ENCODE data around the gene PEDS1. TPM values are rescaled to one million over a fixed set of nuclear protein-coding genes. Genes with fewer than 3 reads are reported as not detected.
"Not testable (repeated sequence)": the region's sequence is repeated elsewhere in the genome, so short reads cannot be mapped to it uniquely, and the experiment has no call there.

Gene PEDS1
- total RNA-seq (10 to 100 TPM; 17.6 to 20.0 (median 18.3) TPM), total RNA-seq (7.8 to 31.9 (median 21.1) reads per million in 29 experiments)
- 15.6 TPM for total RNA-seq (2013)

GRCh38 chr20:50153500-50154377, at the start of gene PEDS1:
Gene PEDS1, minus strand, starts transcription at chr20:50153723. Its CDS starts 86 bp downstream, at chr20:50153637.
- ATAC-seq (replicated peaks in 1 of 4) (peak; percentile 97 to 98 (median 98)), DNase-seq (peak; percentile 45 to 90 (median 71))
- Histone ChIP-seq H3K4me1 (ENCODE audit: control insufficient read depth in 1 of 2, extremely low read depth in 1 of 2, insufficient read depth in 2 of 2, low read length in 2 of 2) (peaks cover 20 to 53% of the 10 kb centered on the region in 2 experiments), H3K27ac (ENCODE audit: low read length) (peak within 1 kb of the TSS; percentile 78), H3K36me3 (ENCODE audit: control insufficient read depth in 2 of 2, extremely low read depth in 1 of 2, insufficient read depth in 1 of 2, low read length in 1 of 2) (peaks cover 6 to 9% of the 10 kb centered on the region in 2 donors), H3K4me3 (ENCODE audit: control insufficient read depth in 1 of 2, extremely low read depth in 1 of 2, low read length in 1 of 2) (peak within 1 kb of the TSS; percentile 89 to 95), H3K9me3 (no peaks in the 10 kb centered on the region), H3K27me3 (replicated peaks in 1 of 2; ENCODE audit: control insufficient read depth in 2 of 2, extremely low read depth in 1 of 2, insufficient read depth in 2 of 2, low read length in 1 of 2) (no peaks in the 10 kb centered on the region)
- Mint-ChIP-seq H3K9me3 (no peaks in the 10 kb centered on the region), H3K27me3 (no peaks in the 10 kb centered on the region), H3K4me3 (peak within 1 kb of the TSS; percentile 85 to 89 (median 87)), H3K4me1 (peaks cover 41 to 51% (median 42%) of the 10 kb centered on the region in 3 donors), H3K27ac (peak within 1 kb of the TSS; percentile 89 to 95), H3K36me3 (peaks cover 3% of the 10 kb centered on the region)
- WGBS (ENCODE audit: insufficient coverage) = under 1% methylated on average over 96 of the region's 99 CpGs
- POLR2A ChIA-PET = interaction anchor here (0.5 to 1.3 kb wide), 8 partner anchors 25 to 774 kb away, joined by 3 to 6 read pairs (median 4); no protein-coding TSS in a partner anchor
- CTCF ChIA-PET = interaction anchor here (0.6 to 2.9 kb wide), 10 partner anchors 10 to 172 kb away, joined by 3 to 20 read pairs (median 5); partner anchors contain the start of gene UBE2V1 (in 1 of the 2)

- peak in 1 of 4 experiments; percentile 55 for ATAC-seq (replicated peaks in 1 of 4)
- POLR2A ChIA-PET = no interaction called here
Observed at GRCh38 chr20:50202677-50203076, 49.2 kb upstream of the PEDS1 start.

DNA sequence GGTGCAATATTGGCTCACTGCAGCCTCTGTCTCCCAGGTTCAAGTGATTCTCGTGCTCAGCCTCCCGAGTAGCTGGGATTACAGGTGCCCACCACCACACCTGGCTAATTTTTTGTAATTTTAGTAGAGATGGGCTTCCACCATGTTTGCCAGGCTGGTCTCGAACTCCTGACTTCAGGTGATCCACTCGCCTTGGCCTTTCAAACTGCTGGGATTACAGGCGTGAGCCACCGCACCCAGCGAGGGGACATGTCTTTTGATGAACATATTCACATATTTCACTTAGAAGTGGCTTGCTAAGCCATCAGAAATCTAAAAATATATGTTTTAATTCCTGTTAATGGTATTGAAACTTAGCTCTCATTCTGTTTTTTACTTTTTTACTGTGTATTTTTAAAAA, 48.2 kb upstream of the PEDS1 start:
- H3K9me3 Mint-ChIP-seq = peaks cover 5 to 16% (median 7%) of the 10 kb centered on the region in 3 donors
- H3K4me3 ChIP-seq (ENCODE audit: control insufficient read depth in 1 of 2, extremely low read depth in 1 of 2, low read length in 1 of 2); H3K4me1 Mint-ChIP-seq; H3K36me3 ChIP-seq (ENCODE audit: control insufficient read depth in 2 of 2, extremely low read depth in 1 of 2, insufficient read depth in 1 of 2, low read length in 1 of 2); H3K4me1 ChIP-seq (ENCODE audit: control insufficient read depth in 1 of 2, extremely low read depth in 1 of 2, insufficient read depth in 2 of 2, low read length in 2 of 2); H3K9me3 ChIP-seq; H3K36me3 Mint-ChIP-seq; H3K27me3 Mint-ChIP-seq; H3K27ac ChIP-seq (ENCODE audit: low read length); H3K27ac Mint-ChIP-seq; H3K4me3 Mint-ChIP-seq; ATAC-seq (replicated peaks in 1 of 4); DNase-seq; H3K27me3 ChIP-seq (replicated peaks in 1 of 2; ENCODE audit: control insufficient read depth in 2 of 2, extremely low read depth in 1 of 2, insufficient read depth in 2 of 2, low read length in 1 of 2); POLR2A ChIA-PET: not testable (repeated sequence)
- CTCF ChIA-PET = interaction anchor here in 1 of 2 donors (0.7 kb wide), 1 partner anchor 24 kb away, joined by 3 read pairs; no protein-coding TSS in a partner anchor
- 94% methylated on average over 2 of the region's 7 CpGs for WGBS (ENCODE audit: insufficient coverage)

More at GRCh38 chr20:50202677-50203076, 49.2 kb upstream of the PEDS1 start:
- Histone ChIP-seq H3K27me3 (replicated peaks in 1 of 2; ENCODE audit: control insufficient read depth in 2 of 2, extremely low read depth in 1 of 2, insufficient read depth in 2 of 2, low read length in 1 of 2) (no peaks in the 10 kb centered on the region), H3K4me3 (ENCODE audit: control insufficient read depth in 1 of 2, extremely low read depth in 1 of 2, low read length in 1 of 2) (no peak overlapping the region), H3K27ac (ENCODE audit: low read length) (no peak overlapping the region), H3K36me3 (ENCODE audit: control insufficient read depth in 2 of 2, extremely low read depth in 1 of 2, insufficient read depth in 1 of 2, low read length in 1 of 2) (no peaks in the 10 kb centered on the region), H3K9me3 (no peaks in the 10 kb centered on the region), H3K4me1 (ENCODE audit: control insufficient read depth in 1 of 2, extremely low read depth in 1 of 2, insufficient read depth in 2 of 2, low read length in 2 of 2) (no peaks in the 10 kb centered on the region)
- no peak overlapping the region for H3K27ac Mint-ChIP-seq
- no peak for DNase-seq
- H3K36me3 Mint-ChIP-seq = peaks cover 4% of the 10 kb centered on the region
- CTCF ChIA-PET = no interaction called here
- 8% methylated on average over 2 of the region's 5 CpGs for WGBS (ENCODE audit: insufficient coverage)
- no peaks in the 10 kb centered on the region for H3K4me1 Mint-ChIP-seq
- peaks cover 5 to 16% (median 7%) of the 10 kb centered on the region in 3 donors for H3K9me3 Mint-ChIP-seq
- no peaks in the 10 kb centered on the region for H3K27me3 Mint-ChIP-seq
- no peak overlapping the region for H3K4me3 Mint-ChIP-seq

DNA sequence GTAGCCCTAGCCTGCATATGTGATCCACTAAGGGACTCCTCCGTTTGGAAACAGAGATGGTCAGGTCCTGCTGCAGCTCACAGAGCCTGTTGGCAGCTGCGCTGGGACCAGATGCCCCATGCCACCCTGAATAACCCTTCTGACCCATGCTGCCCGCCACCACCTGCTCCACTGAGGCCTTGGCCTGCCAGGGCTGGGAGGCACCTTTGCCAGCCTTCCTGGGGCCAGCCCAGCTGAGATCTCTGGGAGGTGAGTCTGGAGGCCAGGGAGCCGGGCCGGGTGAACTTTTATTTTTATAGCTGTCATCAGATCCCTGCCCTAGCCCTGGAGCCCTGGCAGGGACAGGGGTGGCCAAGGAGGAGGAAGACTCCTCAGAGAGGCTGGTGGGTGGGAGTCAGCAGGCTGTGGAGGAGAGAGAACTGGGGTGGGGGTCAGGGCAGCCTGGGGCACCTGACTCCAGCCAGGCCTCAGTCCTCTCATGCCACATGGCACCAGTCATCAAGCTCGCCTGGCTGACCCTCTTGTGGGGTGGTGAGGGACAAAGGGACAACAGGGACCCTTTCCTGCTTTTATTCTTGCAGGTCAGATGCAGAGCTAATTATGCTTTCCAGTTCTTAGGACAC, 47.1 kb upstream of the PEDS1 start:
- no peak for DNase-seq
- Histone ChIP-seq H3K27me3 (replicated peaks in 1 of 2; ENCODE audit: control insufficient read depth in 2 of 2, extremely low read depth in 1 of 2, insufficient read depth in 2 of 2, low read length in 1 of 2) (no peaks in the 10 kb centered on the region), H3K4me1 (ENCODE audit: control insufficient read depth in 1 of 2, extremely low read depth in 1 of 2, insufficient read depth in 2 of 2, low read length in 2 of 2) (no peaks in the 10 kb centered on the region), H3K9me3 (no peaks in the 10 kb centered on the region), H3K36me3 (ENCODE audit: control insufficient read depth in 2 of 2, extremely low read depth in 1 of 2, insufficient read depth in 1 of 2, low read length in 1 of 2) (no peaks in the 10 kb centered on the region), H3K4me3 (ENCODE audit: control insufficient read depth in 1 of 2, extremely low read depth in 1 of 2, low read length in 1 of 2) (no peak overlapping the region), H3K27ac (ENCODE audit: low read length) (no peak overlapping the region)
- peaks cover 5 to 16% (median 7%) of the 10 kb centered on the region in 3 donors for H3K9me3 Mint-ChIP-seq
- peaks cover 0 to 5% (median 0%) of the 10 kb centered on the region in 3 donors for H3K4me1 Mint-ChIP-seq
- peaks cover 4% of the 10 kb centered on the region for H3K36me3 Mint-ChIP-seq
- CTCF ChIA-PET = interaction anchor here (0.6 to 0.7 kb wide), 2 partner anchors 23 to 43 kb away, joined by 3 to 5 read pairs; no protein-coding TSS in a partner anchor
- POLR2A ChIA-PET = no interaction called here
- no peak overlapping the region for H3K27ac Mint-ChIP-seq
- 96% methylated on average over 5 of the region's 6 CpGs for WGBS (ENCODE audit: insufficient coverage)
- no peak for ATAC-seq (replicated peaks in 1 of 4)
- H3K27me3 Mint-ChIP-seq = no peaks in the 10 kb centered on the region
- H3K4me3 Mint-ChIP-seq = no peak overlapping the region

- 45% methylated on average over 3 of the region's 4 CpGs for WGBS (ENCODE audit: insufficient coverage)
- no peak overlapping the region for H3K27ac ChIP-seq (ENCODE audit: low read length)
- DNase-seq = no peak
- peaks cover 0 to 4% of the 10 kb centered on the region in 2 donors for H3K36me3 ChIP-seq (ENCODE audit: control insufficient read depth in 2 of 2, extremely low read depth in 1 of 2, insufficient read depth in 1 of 2, low read length in 1 of 2)
- no peak overlapping the region for H3K27ac Mint-ChIP-seq
- H3K4me3 ChIP-seq (ENCODE audit: control insufficient read depth in 1 of 2, extremely low read depth in 1 of 2, low read length in 1 of 2) = no peak overlapping the region
- no peak overlapping the region for H3K4me3 Mint-ChIP-seq
- ChIA-PET POLR2A (no interaction called here), CTCF (no interaction called here)
- H3K27me3 Mint-ChIP-seq = no peaks in the 10 kb centered on the region
- peaks cover 5 to 16% (median 7%) of the 10 kb centered on the region in 3 donors for H3K9me3 Mint-ChIP-seq
- peaks cover 9% of the 10 kb centered on the region for H3K36me3 Mint-ChIP-seq
- H3K27me3 ChIP-seq (replicated peaks in 1 of 2; ENCODE audit: control insufficient read depth in 2 of 2, extremely low read depth in 1 of 2, insufficient read depth in 2 of 2, low read length in 1 of 2) = no peaks in the 10 kb centered on the region
- ATAC-seq (replicated peaks in 1 of 4) = no peak
- H3K4me1 Mint-ChIP-seq = peaks cover 0 to 7% (median 6%) of the 10 kb centered on the region in 3 donors
- H3K9me3 ChIP-seq = no peaks in the 10 kb centered on the region
- peaks cover 0 to 5% of the 10 kb centered on the region in 2 experiments for H3K4me1 ChIP-seq (ENCODE audit: control insufficient read depth in 1 of 2, extremely low read depth in 1 of 2, insufficient read depth in 2 of 2, low read length in 2 of 2)
Observed at GRCh38 chr20:50199703-50200102, 46.2 kb upstream of the PEDS1 start.

GRCh38 chr20:50198716-50199115, 45.2 kb upstream of the PEDS1 start:
- ChIA-PET CTCF (no interaction called here), POLR2A (interaction anchor here in 1 of 2 donors (0.7 kb wide), 1 partner anchor 44 kb away, joined by 3 read pairs; no protein-coding TSS in a partner anchor)
- H3K27ac ChIP-seq (ENCODE audit: low read length) = no peak overlapping the region
- no peaks in the 10 kb centered on the region for H3K9me3 ChIP-seq
- ATAC-seq (replicated peaks in 1 of 4) = no peak
- peaks cover 0 to 14% of the 10 kb centered on the region in 2 experiments for H3K4me1 ChIP-seq (ENCODE audit: control insufficient read depth in 1 of 2, extremely low read depth in 1 of 2, insufficient read depth in 2 of 2, low read length in 2 of 2)
- peaks cover 3 to 14% (median 12%) of the 10 kb centered on the region in 3 donors for H3K4me1 Mint-ChIP-seq
- H3K27ac Mint-ChIP-seq = no peak overlapping the region
- no peak overlapping the region for H3K4me3 ChIP-seq (ENCODE audit: control insufficient read depth in 1 of 2, extremely low read depth in 1 of 2, low read length in 1 of 2)
- no peak for DNase-seq
- peaks cover 0 to 5% of the 10 kb centered on the region in 2 donors for H3K36me3 ChIP-seq (ENCODE audit: control insufficient read depth in 2 of 2, extremely low read depth in 1 of 2, insufficient read depth in 1 of 2, low read length in 1 of 2)
- peaks cover 10% of the 10 kb centered on the region for H3K36me3 Mint-ChIP-seq
- H3K9me3 Mint-ChIP-seq = peaks cover 0 to 8% (median 1%) of the 10 kb centered on the region in 3 donors
- no CpG with 5 or more reads among the region's 1 CpG for WGBS (ENCODE audit: insufficient coverage)
- no peak overlapping the region for H3K4me3 Mint-ChIP-seq
- no peaks in the 10 kb centered on the region for H3K27me3 Mint-ChIP-seq
- no peaks in the 10 kb centered on the region for H3K27me3 ChIP-seq (replicated peaks in 1 of 2; ENCODE audit: control insufficient read depth in 2 of 2, extremely low read depth in 1 of 2, insufficient read depth in 2 of 2, low read length in 1 of 2)

All from T-cell (primary cell).